GM12892 (cell line): Measurements from ENCODE around the gene DENND2D.

Experiments used
- POLR2A ChIP-seq: IDR thresholded peaks from 2 replicates; pipeline ENCODE4 v1.6.1; 2011; ENCODE audit warnings: low read depth, low read length, control low read depth
- POLR2AphosphoS5 ChIP-seq: IDR thresholded peaks from 2 replicates; pipeline ENCODE4 v1.6.1; 2011; ENCODE audit warnings: low read depth, low read length, control low read depth
- TAF1 ChIP-seq: IDR thresholded peaks from 2 replicates; pipeline ENCODE4 v1.6.1; 2011; ENCODE audit warnings: low read depth, mild to moderate bottlenecking, control low read depth, low read length, borderline replicate concordance

GRCh38 chr1:111228748-111229126 lies 28.3 kb upstream of the DENND2D start:
- no peak for TF ChIP-seq POLR2AphosphoS5
- no peak for TF ChIP-seq POLR2A
- no peak for TF ChIP-seq TAF1
